Retina (tissue), 1 donor: ENCODE data around the gene MARVELD1.

Experiments used
- DNase-seq: peaks from one replicate; pipeline ENCODE4 v3.0.0-alpha.2; 2016

Gene MARVELD1

GRCh38 chr10:97759946-97760345 is 46.4 kb downstream of the MARVELD1 start:
- no peak for DNase-seq

GRCh38 chr10:97760461-97761257 is 47.1 kb downstream of the MARVELD1 start:
- DNase-seq = no peak

- no peak for DNase-seq
Observed at GRCh38 chr10:97761331-97761865, 47.9 kb downstream of the MARVELD1 start.

GRCh38 chr10:97762056-97762455 is 48.5 kb downstream of the MARVELD1 start:
- DNase-seq = no peak

GRCh38 chr10:97762816-97763215 is 49.3 kb downstream of the MARVELD1 start:
- no peak for DNase-seq

- DNase-seq = no peak
Observed at GRCh38 chr10:97763411-97763810, 49.9 kb downstream of the MARVELD1 start.

GRCh38 chr10:97763947-97764346 is 50.4 kb downstream of the MARVELD1 start:
- no peak for DNase-seq

- DNase-seq = no peak
Observed at GRCh38 chr10:97764519-97764931, 51.0 kb downstream of the MARVELD1 start.

- no peak for DNase-seq
Observed at GRCh38 chr10:97765201-97765600, 51.7 kb downstream of the MARVELD1 start.

- no peak for DNase-seq
Observed at GRCh38 chr10:97766106-97766810, 52.7 kb downstream of the MARVELD1 start.

GRCh38 chr10:97766996-97767924 is 53.7 kb downstream of the MARVELD1 start:
- DNase-seq = no peak
